Hepatocyte (in vitro differentiated cells): ENCODE results near the gene FAM3C. TPM values are rescaled to one million over a fixed set of nuclear protein-coding genes. Genes with fewer than 3 reads are reported as not detected.
A peak's percentile ranks its signal among the peaks of the same experiment; 100 is the strongest.

Experiments
- DNase-seq: peaks from one replicate; pipeline ENCODE4 v3.0.0-alpha.2; 2016; ENCODE audit warnings: low spot score
- H2AFZ ChIP-seq: fragments of 200-600 bp; sonication (generic); 2 replicates; pipeline ENCODE4 v1.6.0; 2016; ENCODE audit warnings: antibody characterized with exemption, mild to moderate bottlenecking
- H3K27ac ChIP-seq: fragments of 200-600 bp; sonication (generic); 2 replicates; pipeline ENCODE4 v1.5.1; 2016; ENCODE audit warnings: mild to moderate bottlenecking
- H3K27me3 ChIP-seq: fragments of 200-600 bp; sonication (generic); 2 replicates; pipeline ENCODE4 v1.6.1; 2016
- H3K36me3 ChIP-seq: fragments of 200-600 bp; sonication (generic); replicated peaks from 2 replicates; pipeline ENCODE4 v1.5.1; 2016; ENCODE audit warnings: low read depth; ENCODE audit not compliant: insufficient read depth
- H3K4me1 ChIP-seq: fragments of 200-600 bp; sonication (generic); 2 replicates; pipeline ENCODE4 v1.5.1; 2016; ENCODE audit warnings: mild to moderate bottlenecking, moderate library complexity; ENCODE audit not compliant: insufficient read depth
- H3K4me2 ChIP-seq: fragments of 200-600 bp; sonication (generic); 2 replicates; pipeline ENCODE4 v1.6.0; 2016
- H3K4me3 ChIP-seq: fragments of 200-600 bp; sonication (generic); 2 replicates; pipeline ENCODE4 v1.5.1; 2016; ENCODE audit warnings: mild to moderate bottlenecking
- H3K79me2 ChIP-seq: fragments of 200-600 bp; sonication (generic); 2 replicates; pipeline ENCODE4 v1.6.0; 2017; ENCODE audit warnings: mild to moderate bottlenecking
- H3K9me2 ChIP-seq: fragments of 200-600 bp; sonication (generic); replicated peaks from 2 replicates; pipeline ENCODE4 v1.6.0; 2017; ENCODE audit warnings: mild to moderate bottlenecking; ENCODE audit not compliant: insufficient read depth
- H3K9me3 ChIP-seq: fragments of 200-600 bp; sonication (generic); 2 replicates; pipeline ENCODE4 v1.5.1; 2016; ENCODE audit warnings: low read depth, mild to moderate bottlenecking
- H4K20me1 ChIP-seq: fragments of 200-600 bp; sonication (generic); 2 replicates; pipeline ENCODE4 v1.6.0; 2016; ENCODE audit warnings: mild to moderate bottlenecking; ENCODE audit not compliant: insufficient read depth, poor library complexity, severe bottlenecking
- CTCF ChIP-seq: fragments of 200-600 bp; sonication (generic); IDR thresholded peaks from 2 replicates; pipeline ENCODE4 v1.5.1; 2016; ENCODE audit warnings: antibody characterized with exemption, mild to moderate bottlenecking; ENCODE audit not compliant: poor library complexity
- EZH2 ChIP-seq: fragments of 200-600 bp; sonication (generic); IDR thresholded peaks from 2 replicates; pipeline ENCODE4 v1.6.1; 2016; ENCODE audit warnings: antibody characterized with exemption, mild to moderate bottlenecking, borderline replicate concordance
- EZH2phosphoT487 ChIP-seq: fragments of 200-600 bp; sonication (generic); IDR thresholded peaks from one replicate; pipeline ENCODE4 v1.6.1; 2018; ENCODE audit warnings: antibody characterized with exemption, mild to moderate bottlenecking, low read depth, moderate library complexity; ENCODE audit not compliant: unreplicated experiment, severe bottlenecking
- WGBS: methylation state at CpG from one replicate; pipeline ENCODE4 v1.1.6; 2016; ENCODE audit warnings: low lambda C conversion rate; ENCODE audit errors: missing lambda C conversion rate; 5-methylcytosine and 5-hydroxymethylcytosine counted together
- polyA plus RNA-seq: library from polyadenylated mRNA; unstranded; fragments of >200 nt; fragmentation: Nextera tagmentation; extraction: Ambion mirVana; gene quantifications from 2 replicates; pipeline ENCODE4 v1.2.1, GENCODE V29; 2016
- total RNA-seq: library from RNA; depleted of rRNA; stranded (reverse); fragments of >200 nt; gene quantifications from 2 replicates; pipeline ENCODE4 v1.2.3, GENCODE V29; 2014

Gene FAM3C
- total and polyA plus RNA-seq, 2 experiments from 2014 or later = 119 to 127 TPM

- H4K20me1 ChIP-seq = no peaks in the 10 kb centered on the region
- no peak overlapping the region for H3K4me3 ChIP-seq
- peaks cover 17% of the 10 kb centered on the region for H3K27me3 ChIP-seq
- H2AFZ ChIP-seq = no peak overlapping the region
- H3K4me2 ChIP-seq = no peak overlapping the region
- H3K4me1 ChIP-seq = peaks cover 3% of the 10 kb centered on the region
- H3K9me2 ChIP-seq = no peaks in the 10 kb centered on the region
- no peak overlapping the region for H3K27ac ChIP-seq
- H3K9me3 ChIP-seq = no peaks in the 10 kb centered on the region
- TF ChIP-seq EZH2 = no peak
- TF ChIP-seq EZH2phosphoT487 = no peak
- no peak for TF ChIP-seq CTCF
- no peaks in the 10 kb centered on the region for H3K79me2 ChIP-seq
- no peak for DNase-seq
- 84% methylated on average over 5 of the region's 5 CpGs for WGBS
- no peaks in the 10 kb centered on the region for H3K36me3 ChIP-seq
Measured at GRCh38 chr7:121339082-121339481, 57.0 kb downstream of the FAM3C start.

GRCh38 chr7:121337398-121337797, 58.7 kb downstream of the FAM3C start:
- Histone ChIP-seq H3K4me2 (no peak overlapping the region), H4K20me1 (no peaks in the 10 kb centered on the region)

GRCh38 chr7:121336579-121336978, 59.5 kb downstream of the FAM3C start:
- no peaks in the 10 kb centered on the region for H3K79me2 ChIP-seq
- H3K27me3 ChIP-seq = peaks cover 29% of the 10 kb centered on the region
- H2AFZ ChIP-seq = no peak overlapping the region
- TF ChIP-seq CTCF (no peak), EZH2phosphoT487 (no peak), EZH2 (no peak)
- no peak overlapping the region for H3K4me3 ChIP-seq
- H3K36me3 ChIP-seq = no peaks in the 10 kb centered on the region
- no peaks in the 10 kb centered on the region for H3K9me3 ChIP-seq
- no peaks in the 10 kb centered on the region for H3K4me1 ChIP-seq
- DNase-seq = no peak
- H4K20me1 ChIP-seq = no peaks in the 10 kb centered on the region
- H3K9me2 ChIP-seq = no peaks in the 10 kb centered on the region
- WGBS = 58% methylated on average over 3 of the region's 3 CpGs
- H3K4me2 ChIP-seq = no peak overlapping the region
- no peak overlapping the region for H3K27ac ChIP-seq

More at GRCh38 chr7:121337398-121337797, 58.7 kb downstream of the FAM3C start:
- H3K4me1 ChIP-seq = no peaks in the 10 kb centered on the region
- WGBS = 37% methylated on average over 3 of the region's 3 CpGs
- H3K9me2 ChIP-seq = no peaks in the 10 kb centered on the region
- no peaks in the 10 kb centered on the region for H3K36me3 ChIP-seq
- H3K27me3 ChIP-seq = peaks cover 21% of the 10 kb centered on the region
- no peaks in the 10 kb centered on the region for H3K79me2 ChIP-seq
- no peaks in the 10 kb centered on the region for H3K9me3 ChIP-seq
- no peak overlapping the region for H3K27ac ChIP-seq
- H2AFZ ChIP-seq = no peak overlapping the region
- H3K4me3 ChIP-seq = no peak overlapping the region
- no peak for DNase-seq
- no peak for TF ChIP-seq EZH2
- TF ChIP-seq EZH2phosphoT487 = no peak
- peak; percentile 37 for TF ChIP-seq CTCF
